ENCODE measurements around the gene ADAT3.

- TF ChIP-seq CTCF (IDR thresholded peaks at IDR 0.05; ENCODE audit: low read depth, low read length, missing input control) = no peak
- TF ChIP-seq YY1 (IDR thresholded peaks at IDR 0.05) = peak; percentile 30
- peak; percentile 77 for TF ChIP-seq MAX (IDR thresholded peaks at IDR 0.05)
Observed at GRCh38 chr19:1875646-1876495, 29.3 kb upstream of the ADAT3 start.
